ENCODE data around the gene POU6F2.

The POU6F2 gene

GRCh38 chr7:39211581-39211980 lies 233.9 kb downstream of the POU6F2 start:
- TF ChIP-seq CTCF (IDR thresholded peaks at IDR 0.05) (no peak), ZFX (IDR thresholded peaks at IDR 0.05; ENCODE audit: borderline replicate concordance) (no peak)
- no peak overlapping the region for H3K27ac ChIP-seq

- no peak for TF ChIP-seq CTCF (IDR thresholded peaks at IDR 0.05)
- no peak for TF ChIP-seq ZFX (IDR thresholded peaks at IDR 0.05; ENCODE audit: borderline replicate concordance)
Measured at GRCh38 chr7:39212876-39213275, 235.2 kb downstream of the POU6F2 start.

GRCh38 chr7:39217783-39218182 lies 240.1 kb downstream of the POU6F2 start:
- no peak overlapping the region for H3K27ac ChIP-seq
- no peak for TF ChIP-seq ZFX (IDR thresholded peaks at IDR 0.05; ENCODE audit: borderline replicate concordance)
- no peak for TF ChIP-seq CTCF (IDR thresholded peaks at IDR 0.05)

More at GRCh38 chr7:39212876-39213275, 235.2 kb downstream of the POU6F2 start:
- H3K27ac ChIP-seq, result no peak overlapping the region

- no peak overlapping the region for H3K27ac ChIP-seq
- TF ChIP-seq CTCF (IDR thresholded peaks at IDR 0.05), result no peak
- TF ChIP-seq ZFX (IDR thresholded peaks at IDR 0.05; ENCODE audit: borderline replicate concordance), result no peak
Measured at GRCh38 chr7:39219869-39220268, 242.2 kb downstream of the POU6F2 start.

GRCh38 chr7:39221901-39222300 lies 244.2 kb downstream of the POU6F2 start:
- no peak overlapping the region for H3K27ac ChIP-seq
- TF ChIP-seq ZFX (IDR thresholded peaks at IDR 0.05; ENCODE audit: borderline replicate concordance) (no peak), CTCF (IDR thresholded peaks at IDR 0.05) (no peak)

GRCh38 chr7:39228946-39229345 lies 251.2 kb downstream of the POU6F2 start:
- no peak for TF ChIP-seq CTCF (IDR thresholded peaks at IDR 0.05)
- TF ChIP-seq ZFX (IDR thresholded peaks at IDR 0.05; ENCODE audit: borderline replicate concordance), result no peak
- H3K27ac ChIP-seq, result no peak overlapping the region

GRCh38 chr7:39233851-39234529 lies 256.3 kb downstream of the POU6F2 start:
- H3K27ac ChIP-seq, result no peak overlapping the region
- no peak for TF ChIP-seq CTCF (IDR thresholded peaks at IDR 0.05)
- no peak for TF ChIP-seq ZFX (IDR thresholded peaks at IDR 0.05; ENCODE audit: borderline replicate concordance)

Data from 22Rv1 (cell line).